MM.1S (cell line): ENCODE data around the gene GFPT1.

ENCODE experiments used
- DNase-seq: peaks from one replicate; pipeline ENCODE4 v3.0.0-alpha.2; 2015
- H2AFZ ChIP-seq: fragments of 300-600 bp; sonication (generic); 2 replicates; pipeline ENCODE4 v1.6.0; 2016; ENCODE audit warnings: antibody characterized with exemption, low read length
- H3F3A ChIP-seq: fragments of 300-600 bp; sonication (generic); 2 replicates; pipeline ENCODE4 v1.6.1; 2016; ENCODE audit warnings: mild to moderate bottlenecking, antibody characterized with exemption, low read length, moderate library complexity, mixed read lengths; ENCODE audit not compliant: insufficient read depth
- H3K27ac ChIP-seq: fragments of 300-600 bp; sonication (generic); 2 replicates; pipeline ENCODE4 v1.5.1; 2016; ENCODE audit warnings: mild to moderate bottlenecking, low read length
- H3K27me3 ChIP-seq: fragments of 300-600 bp; sonication (generic); replicated peaks from 2 replicates; pipeline ENCODE4 v1.6.0; 2016; ENCODE audit warnings: low read length; ENCODE audit not compliant: insufficient read depth
- H3K36me3 ChIP-seq: fragments of 300-600 bp; sonication (generic); replicated peaks from 2 replicates; pipeline ENCODE4 v1.6.1; 2016; ENCODE audit warnings: mild to moderate bottlenecking, low read length, mixed read lengths; ENCODE audit not compliant: insufficient read depth
- H3K4me1 ChIP-seq: fragments of 300-600 bp; sonication (generic); 2 replicates; pipeline ENCODE4 v1.6.1; 2016; ENCODE audit warnings: low read length, mixed read lengths
- H3K4me2 ChIP-seq: fragments of 300-600 bp; sonication (generic); 2 replicates; pipeline ENCODE4 v1.6.0; 2016; ENCODE audit warnings: low read depth, low read length
- H3K4me3 ChIP-seq: fragments of 300-600 bp; sonication (generic); 2 replicates; pipeline ENCODE4 v1.5.1; 2016; ENCODE audit warnings: low read length, mixed read lengths
- H3K79me2 ChIP-seq: fragments of 300-600 bp; sonication (generic); 2 replicates; pipeline ENCODE4 v1.6.1; 2016; ENCODE audit warnings: mixed run types, low read length, mixed read lengths
- H3K9ac ChIP-seq: fragments of 300-600 bp; sonication (generic); 2 replicates; pipeline ENCODE4 v1.6.1; 2016; ENCODE audit warnings: low read length, mixed read lengths
- H3K9me2 ChIP-seq: fragments of 300-600 bp; sonication (generic); replicated peaks from 2 replicates; pipeline ENCODE4 v1.6.1; 2016; ENCODE audit warnings: mild to moderate bottlenecking, low read length, mixed read lengths; ENCODE audit not compliant: insufficient read depth
- H3K9me3 ChIP-seq: fragments of 300-600 bp; sonication (generic); replicated peaks from 2 replicates; pipeline ENCODE4 v1.6.1; 2016; ENCODE audit warnings: mild to moderate bottlenecking, low read length, mixed read lengths; ENCODE audit not compliant: insufficient read depth
- H4K20me1 ChIP-seq: fragments of 300-600 bp; sonication (generic); 2 replicates; pipeline ENCODE4 v1.6.1; 2016; ENCODE audit warnings: mild to moderate bottlenecking, low read length, moderate library complexity, mixed read lengths; ENCODE audit not compliant: insufficient read depth
- EZH2 ChIP-seq: fragments of 300-600 bp; sonication (generic); optimal IDR thresholded peaks from 2 replicates; pipeline ENCODE3; 2017; ENCODE audit warnings: low read depth, mild to moderate bottlenecking, antibody characterized with exemption, low read length, mixed read lengths
- EZH2phosphoT487 ChIP-seq: fragments of 300-600 bp; sonication (generic); IDR thresholded peaks from 2 replicates; pipeline ENCODE4 v1.6.1; 2018; ENCODE audit warnings: antibody characterized with exemption, low read length
- TF ChIP-seq, protein P1 (sequence below): fragments of 300-600 bp; sonication (generic); IDR thresholded peaks from 2 replicates; pipeline ENCODE4 v1.5.1; 2016; ENCODE audit warnings: antibody characterized with exemption, low read length, mixed read lengths

GFPT1 gene

DNA sequence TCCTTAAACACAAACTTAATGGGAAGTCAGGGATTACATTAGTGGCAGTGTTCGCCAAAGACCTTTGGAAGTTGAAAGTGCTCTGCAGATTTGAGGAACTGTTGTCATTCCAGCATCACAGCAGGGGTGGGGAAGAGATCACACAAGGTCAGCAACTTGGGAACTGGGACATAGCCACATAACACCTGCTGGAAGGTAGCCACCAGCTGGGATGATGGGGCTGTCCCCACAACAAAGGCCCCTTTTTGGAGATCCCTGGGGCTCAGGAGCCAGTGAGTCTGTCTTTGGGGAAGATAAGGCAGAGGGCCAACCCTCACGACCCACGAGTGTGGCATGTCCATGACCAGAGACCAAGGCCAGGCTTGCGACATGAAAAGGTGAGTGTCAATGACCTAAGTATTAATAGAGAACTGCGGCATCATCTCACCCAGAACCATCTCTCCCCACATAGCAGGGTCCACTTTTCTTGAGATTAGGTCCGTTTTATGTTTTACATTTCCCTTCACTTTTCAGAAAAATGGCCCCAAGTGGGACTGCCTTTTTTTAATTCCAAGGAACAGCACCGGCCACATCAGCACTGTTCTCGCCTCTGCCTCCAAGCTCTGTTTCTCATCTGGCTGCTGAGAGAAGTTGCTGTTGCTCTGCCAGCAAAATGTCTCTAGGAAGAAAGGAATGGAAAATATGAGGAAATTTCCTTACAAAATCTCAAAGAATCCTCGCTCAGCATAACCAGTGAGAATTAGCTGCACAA, 106.9 kb downstream of the GFPT1 start:
- Histone ChIP-seq H3K4me1 (no peaks in the 10 kb centered on the region), H3K27me3 (no peaks in the 10 kb centered on the region), H3K4me2 (no peak overlapping the region), H3K9ac (no peak overlapping the region), H4K20me1 (no peaks in the 10 kb centered on the region), H3K9me2 (no peaks in the 10 kb centered on the region), H3K4me3 (no peak overlapping the region), H2AFZ (no peak overlapping the region), H3F3A (no peaks in the 10 kb centered on the region), H3K27ac (no peak overlapping the region), H3K9me3 (no peaks in the 10 kb centered on the region), H3K36me3 (no peaks in the 10 kb centered on the region), H3K79me2 (no peaks in the 10 kb centered on the region)
- no peak for TF ChIP-seq EZH2
- TF ChIP-seq EZH2phosphoT487 = no peak
- TF ChIP-seq, protein P1, sequence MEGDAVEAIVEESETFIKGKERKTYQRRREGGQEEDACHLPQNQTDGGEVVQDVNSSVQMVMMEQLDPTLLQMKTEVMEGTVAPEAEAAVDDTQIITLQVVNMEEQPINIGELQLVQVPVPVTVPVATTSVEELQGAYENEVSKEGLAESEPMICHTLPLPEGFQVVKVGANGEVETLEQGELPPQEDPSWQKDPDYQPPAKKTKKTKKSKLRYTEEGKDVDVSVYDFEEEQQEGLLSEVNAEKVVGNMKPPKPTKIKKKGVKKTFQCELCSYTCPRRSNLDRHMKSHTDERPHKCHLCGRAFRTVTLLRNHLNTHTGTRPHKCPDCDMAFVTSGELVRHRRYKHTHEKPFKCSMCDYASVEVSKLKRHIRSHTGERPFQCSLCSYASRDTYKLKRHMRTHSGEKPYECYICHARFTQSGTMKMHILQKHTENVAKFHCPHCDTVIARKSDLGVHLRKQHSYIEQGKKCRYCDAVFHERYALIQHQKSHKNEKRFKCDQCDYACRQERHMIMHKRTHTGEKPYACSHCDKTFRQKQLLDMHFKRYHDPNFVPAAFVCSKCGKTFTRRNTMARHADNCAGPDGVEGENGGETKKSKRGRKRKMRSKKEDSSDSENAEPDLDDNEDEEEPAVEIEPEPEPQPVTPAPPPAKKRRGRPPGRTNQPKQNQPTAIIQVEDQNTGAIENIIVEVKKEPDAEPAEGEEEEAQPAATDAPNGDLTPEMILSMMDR = no peak
- DNase-seq = no peak

DNA sequence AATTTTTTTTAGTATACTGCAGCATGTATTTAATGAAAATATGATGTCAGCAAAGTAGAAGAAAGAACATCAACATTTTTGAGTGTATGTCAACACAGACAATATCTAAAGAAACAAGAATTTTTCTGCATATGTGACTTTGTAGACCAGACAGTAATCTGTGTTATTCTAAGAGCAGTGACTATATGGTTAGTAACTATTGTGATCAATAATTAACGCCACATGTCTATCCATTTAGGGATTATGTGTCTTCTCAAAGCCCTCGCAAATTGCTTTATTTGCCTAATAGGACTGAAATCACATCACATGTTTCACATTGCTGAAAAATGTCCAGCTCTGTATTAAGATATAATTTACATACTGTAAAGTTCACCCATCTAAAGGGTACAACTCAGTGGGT, 107.8 kb downstream of the GFPT1 start:
- no peak for DNase-seq
- Histone ChIP-seq H3K9ac (no peak overlapping the region), H3K4me3 (no peak overlapping the region), H3K27ac (no peak overlapping the region), H3K9me3 (no peaks in the 10 kb centered on the region), H3K27me3 (no peaks in the 10 kb centered on the region), H3K4me2 (no peak overlapping the region), H3K4me1 (no peaks in the 10 kb centered on the region), H3F3A (no peaks in the 10 kb centered on the region), H3K79me2 (no peaks in the 10 kb centered on the region), H3K9me2 (no peaks in the 10 kb centered on the region), H4K20me1 (no peaks in the 10 kb centered on the region), H3K36me3 (no peaks in the 10 kb centered on the region), H2AFZ (no peak overlapping the region)
- no peak for TF ChIP-seq EZH2
- no peak for TF ChIP-seq EZH2phosphoT487
- TF ChIP-seq, protein P1 = no peak

DNA sequence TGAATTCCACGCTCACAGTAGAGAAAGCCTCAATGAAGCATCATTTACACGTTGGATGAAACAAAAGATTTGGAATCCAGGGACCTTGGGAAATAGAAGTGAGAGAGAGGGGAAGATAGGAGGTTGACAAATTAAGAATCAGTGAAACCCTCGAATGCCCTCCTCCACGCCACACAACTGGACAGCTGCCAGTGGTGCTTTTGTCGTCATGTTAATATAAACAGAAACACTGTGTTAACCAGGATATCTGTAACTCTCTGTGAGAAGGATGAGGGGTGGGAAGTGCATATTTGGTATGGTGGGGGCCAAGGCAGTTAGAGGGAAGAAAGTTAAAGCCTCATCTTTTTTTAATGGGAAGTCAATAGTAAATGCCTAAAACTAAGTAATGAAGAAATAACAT, 108.7 kb downstream of the GFPT1 start:
- Histone ChIP-seq H4K20me1 (no peaks in the 10 kb centered on the region), H3K4me1 (no peaks in the 10 kb centered on the region), H3K79me2 (no peaks in the 10 kb centered on the region), H3K27me3 (no peaks in the 10 kb centered on the region), H3K4me2 (no peak overlapping the region), H3F3A (no peaks in the 10 kb centered on the region), H3K36me3 (no peaks in the 10 kb centered on the region), H3K27ac (no peak overlapping the region), H3K9ac (no peak overlapping the region), H2AFZ (no peak overlapping the region), H3K9me3 (no peaks in the 10 kb centered on the region), H3K4me3 (no peak overlapping the region), H3K9me2 (no peaks in the 10 kb centered on the region)
- DNase-seq = no peak
- no peak for TF ChIP-seq EZH2phosphoT487
- TF ChIP-seq, protein P1 = no peak
- no peak for TF ChIP-seq EZH2
